Activated T-helper 1 cell treated with anti-CD3 and anti-CD28 coated beads, Interleukin-2, amount 50 U/mL, for 16 hours (primary cell): ENCODE results near the gene SIPA1.
"Not testable (repeated sequence)": the region's sequence is repeated elsewhere in the genome, so short reads cannot be mapped to it uniquely, and the experiment has no call there.

Source experiments
- DNase-seq, 2 donors: peaks; one replicate each; pipeline ENCODE4 v3.0.0-alpha.2; 2020; ENCODE audit warnings: low read depth in 1 of 2, low spot score in 1 of 2

SIPA1 gene

GRCh38 chr11:65658174-65659021 lies 20.5 kb downstream of the SIPA1 start:
- no peak for DNase-seq

- no peak for DNase-seq
These were observed 22.1 kb downstream of the SIPA1 start for GRCh38 chr11:65660038-65660437.

- DNase-seq: not testable (repeated sequence)
These were observed 23.0 kb downstream of the SIPA1 start for GRCh38 chr11:65660908-65661307.

GRCh38 chr11:65661599-65662246 lies 23.8 kb downstream of the SIPA1 start:
- no peak for DNase-seq

- DNase-seq: no peak
These were observed 24.4 kb downstream of the SIPA1 start for GRCh38 chr11:65662247-65662798.

GRCh38 chr11:65662799-65663638 lies 25.1 kb downstream of the SIPA1 start, which contains the start of gene RELA:
TSS of gene RELA (minus strand) at chr11:65662916. CDS start at chr11:65662832, 84 bp downstream.
- DNase-seq: peak; percentile 78 to 84

GRCh38 chr11:65663639-65664200 lies 25.8 kb downstream of the SIPA1 start:
- no peak for DNase-seq

GRCh38 chr11:65672180-65672860 lies 34.4 kb downstream of the SIPA1 start:
- DNase-seq: no peak

GRCh38 chr11:65672982-65673381 lies 35.1 kb downstream of the SIPA1 start:
- no peak for DNase-seq

GRCh38 chr11:65680192-65680743 lies 42.4 kb downstream of the SIPA1 start:
- no peak for DNase-seq

- not testable (repeated sequence) for DNase-seq
These were observed 45.6 kb downstream of the SIPA1 start for GRCh38 chr11:65683480-65683879.

GRCh38 chr11:65685981-65686380 lies 48.1 kb downstream of the SIPA1 start:
- DNase-seq: no peak

GRCh38 chr11:65691847-65692246 lies 53.9 kb downstream of the SIPA1 start:
- not testable (repeated sequence) for DNase-seq

- DNase-seq: no peak
These were observed 54.5 kb downstream of the SIPA1 start for GRCh38 chr11:65692367-65692766.

GRCh38 chr11:65695459-65696241 lies 57.7 kb downstream of the SIPA1 start:
- DNase-seq: no peak

GRCh38 chr11:65696802-65697552 lies 59.1 kb downstream of the SIPA1 start:
- DNase-seq: no peak

GRCh38 chr11:65698205-65698604 lies 60.3 kb downstream of the SIPA1 start:
- DNase-seq: no peak

- DNase-seq: no peak
These were observed 61.4 kb downstream of the SIPA1 start for GRCh38 chr11:65699306-65699705.
